GM19035 (cell line): ENCODE measurements around the gene GNMT.
"Not testable (repeated sequence)": the region's sequence is repeated elsewhere in the genome, so short reads cannot be mapped to it uniquely, and the experiment has no call there.

Experiments
- ATAC-seq: cut with Tn5 transposase; IDR thresholded peaks from one replicate; pipeline ENCODE4 v1.9.1; 2021; ENCODE audit not compliant: unreplicated experiment

GNMT gene

DNA sequence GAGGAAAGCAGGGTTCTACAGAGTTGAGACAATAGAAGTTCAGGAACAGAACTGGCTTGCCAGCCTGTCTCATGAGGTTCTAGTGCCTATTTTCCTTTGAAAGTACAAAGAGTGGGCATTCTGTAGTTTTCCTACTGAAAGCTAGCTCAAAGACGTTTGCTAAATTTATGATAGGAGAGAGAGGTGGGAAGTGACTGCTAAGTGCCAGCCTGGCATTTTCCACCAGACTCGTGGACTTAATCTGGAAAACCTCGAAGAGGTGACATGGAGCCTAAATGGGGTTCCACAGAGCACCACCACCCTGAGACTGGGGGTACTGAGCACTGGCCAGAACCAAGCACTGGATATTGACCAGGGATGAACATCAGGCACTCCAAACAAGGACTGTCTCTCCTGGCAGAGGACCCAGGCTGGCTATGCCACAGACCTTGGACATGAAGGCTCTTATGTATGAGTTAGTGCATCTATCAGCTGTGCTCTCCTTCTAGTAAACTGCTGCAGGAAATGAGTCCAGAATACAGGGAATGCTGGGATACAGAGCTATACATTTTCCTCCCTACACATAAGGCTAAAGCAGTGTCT, 11.3 kb downstream of the GNMT start:
- no peak for ATAC-seq

DNA sequence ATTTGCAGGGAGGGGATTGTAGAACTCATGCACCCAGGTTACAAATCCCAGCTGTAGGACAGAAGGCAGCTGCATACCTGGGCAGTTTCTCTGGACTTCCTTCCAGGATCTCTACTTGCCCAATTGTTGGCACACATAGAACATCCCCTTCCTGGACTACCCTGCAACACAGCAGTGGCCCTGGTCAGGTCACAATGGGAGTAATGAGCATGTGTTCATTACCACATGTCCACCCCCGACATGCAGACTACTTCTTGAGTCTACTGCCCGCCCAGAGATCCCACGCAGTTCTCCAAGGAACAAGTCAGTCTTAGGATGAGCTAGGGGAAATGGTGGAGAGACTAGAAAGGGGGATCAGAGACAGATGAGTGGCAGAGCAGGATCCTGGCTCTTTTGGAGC, 13.4 kb downstream of the GNMT start:
- no peak for ATAC-seq

DNA sequence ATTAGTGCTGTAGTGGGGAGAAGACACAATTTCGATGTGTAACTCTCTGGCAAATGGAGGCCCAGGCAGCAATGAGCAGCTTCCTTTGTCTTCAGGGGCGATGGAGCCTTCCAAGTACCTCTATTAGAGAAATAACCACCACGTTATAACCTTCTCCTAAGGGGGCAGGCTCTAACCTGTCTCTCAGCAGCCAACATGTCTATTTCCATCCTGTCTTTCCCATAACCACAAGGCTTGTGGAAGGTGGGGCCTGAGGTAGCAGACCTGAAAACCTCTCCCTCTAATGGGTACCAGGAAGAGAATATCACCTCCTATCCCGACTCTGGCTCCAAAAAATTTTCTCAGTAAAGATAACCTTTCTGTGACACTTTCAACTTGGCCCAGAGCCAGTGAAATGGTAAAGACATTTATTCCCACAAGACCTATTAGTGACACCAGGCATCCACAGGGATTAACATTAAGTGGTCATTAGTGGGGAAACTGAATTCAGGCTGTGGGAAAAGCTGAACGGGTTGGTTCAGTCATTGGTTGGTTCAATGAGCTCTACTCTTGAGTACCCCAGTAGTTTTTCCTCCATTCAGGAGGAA, 14.5 kb downstream of the GNMT start:
- no peak for ATAC-seq

DNA sequence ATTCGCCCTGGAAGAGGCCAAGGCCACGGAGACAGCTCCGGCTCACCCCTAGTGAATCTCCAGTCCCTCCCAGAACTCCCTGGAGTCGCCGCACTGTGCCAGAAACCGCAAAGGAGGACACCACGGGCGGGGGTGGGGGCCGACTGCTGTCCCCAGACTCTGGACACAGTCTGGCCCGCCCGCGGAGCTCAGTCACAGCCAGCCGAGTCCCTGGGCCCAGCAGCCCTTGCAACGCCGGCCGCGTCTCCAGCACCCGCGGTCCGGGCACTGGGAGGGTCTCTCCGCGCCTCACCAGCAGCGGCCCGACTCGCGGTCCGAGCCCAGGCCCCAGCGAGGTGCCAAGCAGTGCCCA, 17.9 kb downstream of the GNMT start:
- no peak for ATAC-seq

DNA sequence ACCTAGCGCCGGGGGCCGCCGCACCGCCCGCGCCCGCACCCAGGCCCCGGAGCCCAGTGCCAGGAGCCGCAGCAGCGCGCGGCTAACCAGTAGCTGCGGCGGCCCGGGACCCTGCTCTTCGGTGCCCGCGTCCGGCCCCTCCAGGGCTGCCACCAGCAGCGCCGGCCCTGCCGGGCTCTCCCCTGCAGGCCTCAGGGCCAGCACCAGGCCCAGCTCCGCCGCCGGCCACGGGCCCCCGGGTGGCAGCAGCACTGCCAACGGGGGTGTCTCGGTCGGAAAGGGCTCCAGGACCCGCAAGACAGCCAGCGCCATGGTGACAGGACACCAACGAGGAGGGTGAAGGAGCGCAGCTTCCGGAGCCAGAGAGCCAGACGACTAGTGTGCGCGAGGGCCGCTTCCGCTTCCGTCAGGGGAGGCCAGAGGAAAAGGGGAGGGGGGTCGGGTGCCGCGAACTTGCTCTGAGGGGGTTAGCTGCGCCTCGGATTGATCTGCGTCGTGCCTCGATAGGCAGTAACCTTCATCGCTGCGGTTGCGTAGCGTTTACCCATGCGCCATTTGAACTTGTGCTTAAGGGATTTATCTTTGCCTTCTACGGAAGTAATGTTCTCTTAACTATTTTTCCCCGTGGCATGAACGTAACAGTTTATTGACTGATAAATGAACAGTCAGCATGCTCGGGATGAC, 18.4 kb downstream of the GNMT start, which contains the start of gene PEX6:
Gene PEX6 (minus strand): TSS at position 343 of the 684 bp plus-strand sequence. CDS start 31 bp downstream, at position 312.
- ATAC-seq = peak; percentile 94

DNA sequence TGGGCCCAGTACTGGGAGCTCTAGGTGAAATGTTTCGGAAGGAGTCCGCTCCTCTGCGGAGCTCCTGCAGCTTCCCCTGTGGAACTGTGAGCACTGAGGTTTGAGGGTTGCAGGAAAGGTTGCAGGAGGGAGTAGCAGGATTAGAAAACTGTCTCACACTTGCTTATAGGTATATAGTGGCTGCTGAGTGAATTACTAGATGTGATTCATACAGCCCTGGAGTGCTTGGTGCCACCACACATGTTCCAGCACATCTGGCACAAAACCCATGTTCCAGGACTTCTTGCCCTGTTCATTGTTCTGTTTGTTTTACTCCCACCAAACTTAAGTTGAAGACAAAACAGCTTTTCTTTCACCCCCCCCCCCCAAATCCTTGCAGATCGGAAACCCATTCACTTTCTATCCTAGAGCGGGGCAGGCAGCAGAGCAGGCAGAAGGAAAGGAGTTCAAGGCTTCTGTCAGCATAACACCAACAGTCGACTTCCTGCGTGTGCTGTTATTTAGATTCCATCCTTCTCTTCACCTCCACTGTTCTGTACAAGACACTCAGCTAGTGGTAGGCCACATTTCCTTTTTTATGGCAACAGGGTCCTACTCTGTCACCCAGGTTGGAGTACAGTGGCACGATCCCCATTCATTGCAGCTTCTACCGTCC, 19.1 kb downstream of the GNMT start:
- ATAC-seq = no peak

DNA sequence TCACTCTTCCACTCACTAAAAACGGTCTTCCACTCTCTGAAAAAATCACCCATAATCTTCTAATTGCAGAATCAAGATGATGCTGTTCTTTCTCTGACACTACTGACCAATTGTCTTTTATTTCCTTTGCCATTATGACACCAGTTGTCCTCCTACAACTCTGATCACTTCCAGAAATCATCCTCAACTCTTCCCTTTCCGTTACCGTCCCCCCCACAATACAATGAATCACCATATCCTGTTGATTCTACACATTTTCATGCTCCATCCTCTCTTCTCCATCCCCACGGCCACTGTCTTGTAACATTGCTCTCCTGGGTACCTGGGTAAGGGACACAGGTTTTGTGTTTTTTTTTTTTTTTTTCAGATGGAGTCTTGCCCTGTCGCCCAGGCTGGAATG, 21.3 kb downstream of the GNMT start:
- ATAC-seq = no peak

DNA sequence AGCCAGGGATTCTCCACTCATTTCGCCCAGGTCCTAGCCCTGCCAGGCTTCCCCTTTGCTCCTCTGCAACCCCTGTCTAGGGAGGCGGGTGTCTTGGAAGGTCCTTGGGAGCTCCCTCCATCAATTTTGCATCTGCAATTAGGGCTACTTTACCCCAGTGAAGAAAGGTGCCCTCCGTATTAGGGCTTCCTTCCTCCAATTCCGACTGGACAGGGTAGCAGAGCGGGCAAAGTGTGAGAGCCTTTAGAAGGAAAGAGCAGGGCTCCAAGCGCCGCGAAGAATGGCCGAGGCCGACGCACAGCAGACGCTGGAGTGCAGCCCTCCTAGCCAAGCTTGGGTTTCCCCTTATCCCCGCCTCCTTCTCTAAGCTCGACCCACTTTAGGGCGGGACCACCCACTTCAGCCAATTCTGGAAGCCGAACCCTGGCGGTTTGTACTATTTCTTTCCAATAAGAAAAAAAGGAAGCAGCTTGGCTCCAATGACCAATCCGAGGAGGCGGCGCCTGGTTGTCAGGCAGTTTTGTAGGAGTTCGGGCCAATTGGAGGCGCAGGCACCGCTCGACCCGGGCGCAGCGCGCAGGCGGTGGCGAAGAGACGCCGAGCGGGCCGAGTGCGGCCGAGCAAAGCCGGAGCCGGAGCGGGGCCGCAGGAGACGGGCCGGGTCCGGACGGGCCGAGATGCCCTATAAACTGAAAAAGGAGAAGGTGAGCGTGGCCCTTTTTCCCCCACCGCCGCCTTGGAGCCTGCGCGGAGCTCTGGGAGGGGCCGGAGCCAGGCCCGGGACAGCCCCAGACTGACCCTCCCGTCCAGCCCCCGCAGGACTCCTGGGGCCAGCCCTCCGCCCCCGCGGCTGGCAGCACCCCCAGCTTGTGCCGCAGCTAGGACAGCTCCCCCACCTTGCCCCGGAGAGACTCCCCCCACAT, 23.7 kb downstream of the GNMT start, which contains the start of gene PPP2R5D:
Gene PPP2R5D (plus strand): TSS at position 570 of the 923 bp plus-strand sequence. CDS start 108 bp downstream, at position 678.
- ATAC-seq = peak; percentile 95

DNA sequence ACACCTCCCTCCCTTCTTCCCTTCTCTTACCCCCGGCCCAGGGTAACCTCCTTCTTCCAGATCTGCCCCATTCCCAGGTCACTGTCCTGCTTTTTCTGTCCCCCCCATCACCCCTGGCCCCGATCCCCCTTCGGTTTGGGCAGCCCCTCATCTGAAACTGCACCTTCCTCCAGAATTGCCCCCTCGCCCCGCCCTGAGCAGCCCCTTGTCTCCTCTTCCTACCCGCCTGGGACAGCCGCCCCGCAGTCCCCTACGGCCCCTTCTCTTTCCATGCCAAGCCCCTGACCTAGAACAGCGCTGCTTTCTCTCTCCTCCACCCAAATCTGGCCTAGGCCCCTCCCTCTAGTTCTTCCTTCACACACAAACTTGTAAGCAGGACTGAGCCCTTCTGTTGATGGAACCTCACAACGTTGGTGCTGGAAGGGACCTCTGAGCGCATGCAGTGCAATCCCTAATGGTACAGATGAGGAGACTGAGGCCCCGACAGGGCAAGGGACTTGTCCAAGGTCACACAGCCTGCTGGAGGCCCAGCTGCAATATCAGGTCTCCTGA, 24.4 kb downstream of the GNMT start:
- no peak for ATAC-seq

DNA sequence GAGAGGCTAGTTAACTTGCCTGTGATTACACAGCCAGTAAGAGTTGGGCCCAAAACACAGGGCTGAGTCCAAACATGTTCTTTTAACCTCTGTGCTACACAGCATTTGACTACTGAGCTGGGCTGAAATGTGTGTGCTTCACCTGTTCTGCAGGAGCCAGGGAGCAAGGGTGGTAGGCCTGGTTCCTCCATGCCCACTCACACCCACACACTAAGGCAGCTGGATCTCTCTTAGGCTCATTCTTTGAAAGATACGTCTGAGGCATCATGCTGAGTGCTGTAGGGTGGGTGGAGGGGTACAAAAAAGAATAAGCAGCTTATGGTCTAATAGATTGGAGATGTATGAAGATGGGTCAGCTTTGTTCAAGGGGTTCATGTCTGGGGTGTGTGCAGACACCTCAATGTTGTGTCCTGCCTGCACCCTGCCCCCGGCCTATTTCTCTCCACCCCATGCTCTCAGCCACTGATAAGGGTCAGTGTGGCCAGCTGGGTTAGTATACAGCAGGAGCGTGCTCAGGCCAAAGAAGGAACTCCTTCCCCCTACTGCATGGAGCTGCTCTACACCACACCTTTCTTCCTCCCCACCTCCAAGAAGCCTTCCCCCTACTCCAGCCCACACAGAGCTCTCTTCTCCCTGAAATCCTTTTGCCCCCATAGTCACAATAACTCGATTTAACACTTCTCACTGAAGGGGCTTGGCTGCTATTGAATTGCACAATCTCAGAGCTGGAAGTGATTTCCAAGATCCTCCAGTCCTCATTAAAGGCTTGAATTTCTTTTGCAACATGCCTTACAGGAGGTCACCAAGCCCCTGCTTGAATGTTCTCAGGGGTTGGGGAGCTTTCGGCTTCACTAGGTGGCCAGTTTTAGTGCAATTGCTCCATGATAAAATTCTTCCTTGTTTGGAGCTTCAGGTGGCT, 27.2 kb downstream of the GNMT start:
- ATAC-seq = no peak

DNA sequence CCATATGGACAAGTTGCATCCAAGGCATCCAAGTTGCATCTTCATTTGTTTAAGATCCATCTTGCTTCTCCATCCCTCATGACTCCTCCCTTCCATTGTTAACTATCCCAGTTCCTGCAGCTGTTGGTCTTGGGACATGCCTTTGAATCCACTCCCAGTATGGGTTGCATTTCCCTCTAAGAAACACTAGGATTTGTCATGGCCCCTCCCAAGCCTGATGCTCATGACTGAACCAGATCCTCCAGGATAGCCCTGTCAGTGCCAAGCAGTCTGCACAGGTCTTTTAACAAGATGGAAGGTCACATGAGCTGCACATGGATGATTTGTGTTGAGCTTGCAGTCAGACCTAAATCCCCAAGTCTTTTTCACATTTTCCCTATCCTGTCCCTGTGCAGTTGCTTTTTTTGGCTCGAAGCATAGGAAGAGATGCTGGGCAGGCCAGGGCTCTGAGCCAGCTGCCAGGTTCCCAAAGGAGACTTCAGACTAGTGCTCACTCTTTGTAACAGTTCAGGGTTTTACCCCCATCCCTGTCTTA, 28.0 kb downstream of the GNMT start:
- ATAC-seq = no peak

DNA sequence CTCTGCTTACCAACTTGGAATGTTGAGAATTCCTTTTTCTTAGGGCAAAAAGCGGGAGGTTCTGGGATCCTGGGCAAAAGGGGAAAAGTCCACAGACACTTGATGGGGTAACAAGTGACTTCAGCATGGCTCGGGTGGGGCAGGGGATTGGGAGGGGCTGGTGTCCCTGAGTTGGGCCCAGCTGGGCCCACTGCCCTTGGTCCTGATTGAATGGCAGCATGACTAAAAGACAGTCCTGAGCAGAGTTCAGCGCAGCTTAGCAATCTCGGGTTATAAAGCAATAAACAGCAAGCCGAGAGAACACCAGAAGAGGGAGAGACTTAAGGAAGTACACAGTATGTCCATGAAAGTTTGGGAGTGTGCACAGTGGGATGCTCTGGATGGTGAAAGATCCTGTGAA, 29.4 kb downstream of the GNMT start:
- no peak for ATAC-seq

DNA sequence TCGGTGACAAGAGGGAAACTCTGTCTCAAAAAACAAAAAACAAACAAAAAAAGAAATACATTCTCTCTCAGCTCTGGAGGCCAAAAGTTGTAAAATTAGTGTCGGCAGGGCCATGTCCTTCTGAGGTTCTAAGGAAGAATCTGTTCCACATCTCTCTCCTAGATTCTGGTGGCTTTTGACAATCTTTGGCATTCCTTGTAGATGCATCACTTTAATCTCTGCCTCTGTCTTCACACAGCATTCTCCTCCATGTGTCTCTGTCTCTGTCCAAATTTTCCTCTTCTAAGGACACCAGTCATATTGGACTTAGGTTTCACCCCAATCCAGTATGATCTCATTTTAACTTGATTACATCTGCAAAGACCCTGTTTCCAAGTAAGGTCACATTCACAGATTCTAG, 32.9 kb downstream of the GNMT start:
- ATAC-seq = no peak

DNA sequence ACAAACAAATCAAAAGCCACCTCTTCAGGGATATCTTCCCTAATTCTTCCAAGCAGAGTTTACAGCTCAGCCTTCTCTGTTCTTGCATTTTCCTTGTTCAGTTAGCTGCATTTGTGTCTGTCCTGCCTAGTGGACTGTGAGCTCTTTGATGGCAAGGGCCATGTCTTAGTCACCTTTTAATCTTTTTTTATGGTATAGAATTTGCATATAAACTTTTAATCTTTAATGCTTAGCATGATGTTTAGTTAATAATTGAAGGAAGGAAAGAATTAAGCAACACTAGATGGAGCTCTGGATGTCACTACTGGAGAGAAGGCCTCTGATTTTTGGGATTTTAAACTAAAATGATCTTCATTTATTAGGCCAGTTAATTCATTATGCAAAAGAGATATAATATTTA, 36.0 kb downstream of the GNMT start:
- no peak for ATAC-seq

DNA sequence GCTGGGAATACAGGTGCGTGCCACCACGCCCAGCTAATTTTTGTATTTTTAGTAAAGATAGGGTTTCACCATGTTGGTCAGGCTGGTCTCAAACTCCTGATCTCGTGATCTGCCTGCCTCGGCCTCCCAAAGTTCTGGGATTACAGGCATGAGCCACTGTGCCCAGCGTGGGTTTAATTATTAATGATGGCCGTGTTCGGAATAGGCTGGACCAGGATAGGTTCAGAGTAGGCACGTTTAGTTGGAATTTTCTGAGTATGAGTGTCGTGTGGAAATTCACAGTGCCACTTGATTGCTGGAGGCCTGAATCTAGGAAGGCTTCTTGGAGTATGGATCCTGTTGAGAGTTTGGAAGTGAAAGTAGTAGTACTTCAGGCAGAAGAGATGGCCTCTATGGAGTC, 37.7 kb downstream of the GNMT start:
- ATAC-seq = not testable (repeated sequence)

DNA sequence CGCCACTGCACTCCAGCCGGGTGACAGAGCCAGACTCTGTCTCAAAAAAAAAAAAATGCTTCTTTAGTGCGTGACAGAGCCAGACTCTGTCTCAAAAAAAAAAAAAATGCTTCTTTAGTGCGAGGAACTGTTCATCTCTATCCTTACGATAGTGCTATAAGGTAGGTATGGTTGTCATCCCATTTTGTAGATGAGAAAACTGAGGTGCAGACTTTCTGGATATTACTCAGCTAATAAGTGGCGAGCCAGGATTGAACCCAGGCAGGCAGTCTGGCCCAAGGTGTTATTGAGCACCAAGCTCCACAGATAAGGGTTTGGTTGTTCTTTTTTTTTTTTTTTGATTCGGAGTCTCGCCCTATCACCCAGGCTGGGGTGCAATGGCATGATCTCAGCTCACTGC, 41.3 kb downstream of the GNMT start:
- no peak for ATAC-seq

DNA sequence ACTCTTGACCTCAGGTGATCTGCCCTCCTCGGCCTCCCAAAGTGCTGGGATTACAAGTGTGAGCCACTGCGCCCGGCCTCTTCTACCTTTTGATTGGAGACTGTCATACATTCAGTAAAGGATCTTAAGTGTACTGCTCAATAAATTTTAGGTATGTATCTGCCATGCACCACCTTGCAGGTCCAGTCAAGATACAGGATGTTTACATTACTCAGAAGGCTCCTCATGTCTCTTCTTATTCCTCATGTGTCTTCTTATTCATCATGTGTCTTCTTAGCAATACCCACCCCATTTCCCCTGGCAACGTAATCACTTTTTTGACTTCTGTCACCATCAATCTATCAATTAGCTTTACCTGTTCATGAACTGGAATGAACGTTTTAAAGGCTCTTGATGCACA, 45.3 kb downstream of the GNMT start:
- no peak for ATAC-seq

DNA sequence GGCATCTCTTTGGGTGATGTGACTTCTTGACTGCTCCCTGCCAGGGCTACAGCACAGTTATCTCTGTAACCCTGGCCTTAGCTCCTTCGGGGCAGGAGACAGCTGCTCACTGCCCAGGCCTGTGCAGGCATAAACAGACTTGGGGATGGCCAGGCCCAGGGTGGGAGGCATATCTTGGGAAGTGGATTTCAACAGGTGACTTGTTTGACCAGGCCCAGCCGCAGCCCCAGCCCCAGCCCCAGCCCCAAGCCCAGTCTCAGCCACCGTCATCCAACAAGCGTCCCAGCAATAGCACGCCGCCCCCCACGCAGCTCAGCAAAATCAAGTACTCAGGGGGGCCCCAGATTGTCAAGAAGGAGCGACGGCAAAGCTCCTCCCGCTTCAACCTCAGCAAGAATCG, 45.7 kb downstream of the GNMT start:
- no peak for ATAC-seq

DNA sequence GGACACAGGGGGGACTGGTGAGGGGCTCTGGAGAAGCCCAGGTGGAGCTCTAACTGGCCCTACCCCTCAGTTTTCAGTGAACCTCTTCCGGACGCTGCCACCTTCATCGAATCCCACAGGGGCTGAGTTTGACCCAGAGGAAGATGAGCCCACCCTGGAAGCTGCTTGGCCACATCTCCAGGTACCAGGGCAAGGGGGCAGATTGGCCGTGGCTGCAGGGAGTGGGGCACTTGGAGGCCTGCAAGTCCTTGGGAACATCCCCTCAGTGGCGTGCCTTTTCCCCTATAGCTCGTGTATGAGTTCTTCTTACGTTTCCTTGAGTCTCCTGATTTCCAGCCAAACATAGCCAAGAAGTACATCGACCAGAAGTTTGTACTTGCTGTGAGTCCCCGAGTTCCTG, 46.6 kb downstream of the GNMT start:
- ATAC-seq = no peak
